GM12864 (cell line): ENCODE data around the gene SORCS2.

Experiments
- DNase-seq: peaks from one replicate; pipeline ENCODE4 v3.0.0-alpha.2; 2011; ENCODE audit warnings: low read depth
- H3K4me3 ChIP-seq: 2 replicates; pipeline ENCODE4 v1.5.1; 2011; ENCODE audit warnings: mild to moderate bottlenecking, low read depth, low read length, control low read depth
- CTCF ChIP-seq: IDR thresholded peaks from 2 replicates; pipeline ENCODE4 v1.5.1; 2011; ENCODE audit warnings: low read depth, mild to moderate bottlenecking, moderate library complexity, low read length, control low read depth, inconsistent platforms; ENCODE audit errors: missing control alignments

Gene SORCS2

GRCh38 chr4:7275067-7275466, 82.7 kb downstream of the SORCS2 start:
- no peak for TF ChIP-seq CTCF
- H3K4me3 ChIP-seq, result no peak overlapping the region
- DNase-seq, result no peak

- no peak for TF ChIP-seq CTCF
- H3K4me3 ChIP-seq, result no peak overlapping the region
- no peak for DNase-seq
Measured at GRCh38 chr4:7275490-7276154, 83.3 kb downstream of the SORCS2 start.

GRCh38 chr4:7276515-7276914, 84.2 kb downstream of the SORCS2 start:
- no peak for DNase-seq
- H3K4me3 ChIP-seq, result no peak overlapping the region
- no peak for TF ChIP-seq CTCF

- no peak overlapping the region for H3K4me3 ChIP-seq
- TF ChIP-seq CTCF, result no peak
- no peak for DNase-seq
Measured at GRCh38 chr4:7278071-7278765, 85.9 kb downstream of the SORCS2 start.

- no peak for TF ChIP-seq CTCF
- DNase-seq, result no peak
- no peak overlapping the region for H3K4me3 ChIP-seq
Measured at GRCh38 chr4:7278981-7279380, 86.6 kb downstream of the SORCS2 start.

- TF ChIP-seq CTCF, result no peak
- DNase-seq, result no peak
Measured at GRCh38 chr4:7279902-7280301, 87.6 kb downstream of the SORCS2 start.

More at GRCh38 chr4:7279902-7280301, 87.6 kb downstream of the SORCS2 start:
- no peak overlapping the region for H3K4me3 ChIP-seq
